ENCODE results near the gene AVPR2. TPM values are rescaled to one million over a fixed set of nuclear protein-coding genes. Genes with fewer than 3 reads are reported as not detected.

Gene AVPR2
- total and polyA plus RNA-seq, 9 of the 15 experiments (the other 6 are each of a cell fraction or from before 2014, with no cell fraction given), result not detected

- Histone ChIP-seq H3K9me1 (ENCODE audit: control insufficient read depth, insufficient read depth, low read length) (no peaks in the 10 kb centered on the region), H3K9me3 (replicated peaks; ENCODE audit: control insufficient read depth, insufficient read depth, low read depth, low read length) (no peaks in the 10 kb centered on the region), H3K36me3 (ENCODE audit: control insufficient read depth, insufficient read depth, low read length) (no peaks in the 10 kb centered on the region), H3K79me2 (ENCODE audit: control insufficient read depth, insufficient read depth, low read length) (no peaks in the 10 kb centered on the region), H3K27me3 (ENCODE audit: control insufficient read depth in 2 of 2, insufficient read depth in 2 of 2, low read length in 2 of 2) (peaks cover 0 to 38% of the 10 kb centered on the region in 2 experiments; a peak in 2 of 5 replicates), H3K4me1 (replicated peaks in 1 of 2; ENCODE audit: control insufficient read depth in 2 of 2, insufficient read depth in 2 of 2, low read length in 2 of 2) (peaks cover 1 to 58% of the 10 kb centered on the region in 2 experiments), H3K4me3 (no peak overlapping the region), H3K27ac (ENCODE audit: extremely low read depth, low read depth, low read length) (no peak overlapping the region), H3K4me2 (ENCODE audit: insufficient read depth, low read length) (no peak overlapping the region), H3K9ac (ENCODE audit: insufficient read depth in 1 of 2, low read depth in 2 of 2, low read length in 2 of 2) (no peak overlapping the region), H2AFZ (ENCODE audit: low read depth, low read length) (no peak overlapping the region), H4K20me1 (replicated peaks; ENCODE audit: control insufficient read depth, insufficient read depth, low read length) (no peaks in the 10 kb centered on the region; the same call in 1 of the 2 replicates)
- ChIA-PET CTCF (ENCODE audit: low intra/inter-chr PET ratio) (no interaction called here), POLR2A (interaction anchor here (0.6 to 0.7 kb wide), 3 partner anchors 70 to 414 kb away, joined by 3 to 5 read pairs (median 3); partner anchors contain the start of gene SSR4)
- TF ChIP-seq HNRNPLL (IDR thresholded peaks at IDR 0.05; ENCODE audit: low read depth, low read length, poor library complexity, severe bottlenecking) (no peak), XRCC3 (IDR thresholded peaks at IDR 0.05) (no peak), HMGN3 (IDR thresholded peaks at IDR 0.05; ENCODE audit: borderline replicate concordance, extremely low read depth, insufficient read length, low read depth, low read length) (no peak), SMC3 (conservative IDR thresholded peaks at IDR 0.05; ENCODE audit: insufficient read depth, low read depth, low read length) (no peak), ETV1 (tag; conservative IDR thresholded peaks at IDR 0.05; ENCODE audit: low read depth) (no peak), THAP7 (CRISPR knock-in tag; IDR thresholded peaks at IDR 0.05) (no peak), HNRNPH1 (optimal IDR thresholded peaks at IDR 0.05; ENCODE audit: low read depth, low read length) (no peak), ARNT (IDR thresholded peaks at IDR 0.05) (no peak), ASH1L (IDR thresholded peaks at IDR 0.05; ENCODE audit: borderline replicate concordance, low read depth, partially characterized antibody) (no peak), RFX1 (IDR thresholded peaks at IDR 0.05) (no peak), ZBTB9 (CRISPR knock-in tag; IDR thresholded peaks at IDR 0.05) (no peak), PCBP2 (IDR thresholded peaks at IDR 0.05; ENCODE audit: low read depth, low read length, poor library complexity, severe bottlenecking) (no peak)
- DNase-seq (ENCODE audit: extremely low read depth in 1 of 4, low spot score in 3 of 4), result no peak
- intact Hi-C loops (cut with micrococcal nuclease) (no loop called here), in situ Hi-C loops (cut with MboI) (no loop called here)
- WGBS (ENCODE audit: insufficient coverage, low coverage, missing lambda C conversion rate), result 12% methylated on average over 5 of the region's 8 CpGs
- no peak for ATAC-seq
- no TSS peak for BruUV-seq (replicated peaks)
- no peak for FAIRE-seq
Measured at GRCh38 chrX:153882086-153882498, 22.4 kb upstream of the AVPR2 start.

All from K562 (cell line).